Measurements from ENCODE around the gene CDADC1.
"Not testable (repeated sequence)": the region's sequence is repeated elsewhere in the genome, so short reads cannot be mapped to it uniquely, and the experiment has no call there.

The CDADC1 gene

DNA sequence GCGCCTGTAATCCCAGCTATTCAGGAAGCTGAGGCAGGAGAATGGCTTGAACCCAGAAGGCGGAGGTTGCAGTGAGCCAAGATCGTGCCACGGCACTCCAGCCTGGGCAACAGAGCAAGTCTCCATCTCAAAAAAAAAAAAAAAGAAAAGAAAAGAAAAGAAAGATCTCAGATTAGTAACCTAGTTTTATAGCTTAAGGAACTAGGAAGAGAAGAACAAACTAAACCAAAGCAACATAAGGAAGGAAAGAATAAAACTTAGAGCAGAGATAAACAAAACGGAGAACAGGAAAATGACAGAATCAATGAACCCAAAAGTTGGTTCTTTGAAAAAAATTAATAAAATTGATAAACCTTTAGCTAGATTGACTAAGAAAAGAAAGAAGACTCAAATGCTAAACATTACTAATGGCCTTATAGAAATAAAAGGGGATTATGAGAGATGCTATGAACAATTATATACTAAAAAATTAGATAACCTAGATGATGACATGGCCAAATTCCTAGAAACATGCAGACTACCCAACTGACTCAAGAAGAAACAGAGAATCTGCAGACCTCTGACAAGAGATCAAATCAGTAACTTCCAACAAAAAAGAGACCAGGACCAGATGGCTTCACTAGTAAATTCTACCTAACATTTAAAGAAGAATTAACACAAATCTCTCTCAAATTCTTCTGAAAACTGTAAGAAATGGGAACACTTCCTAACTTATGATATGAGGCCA lies 68.2 kb downstream of the CDADC1 start:
- DNase-seq (ENCODE audit: low spot score): no peak

DNA sequence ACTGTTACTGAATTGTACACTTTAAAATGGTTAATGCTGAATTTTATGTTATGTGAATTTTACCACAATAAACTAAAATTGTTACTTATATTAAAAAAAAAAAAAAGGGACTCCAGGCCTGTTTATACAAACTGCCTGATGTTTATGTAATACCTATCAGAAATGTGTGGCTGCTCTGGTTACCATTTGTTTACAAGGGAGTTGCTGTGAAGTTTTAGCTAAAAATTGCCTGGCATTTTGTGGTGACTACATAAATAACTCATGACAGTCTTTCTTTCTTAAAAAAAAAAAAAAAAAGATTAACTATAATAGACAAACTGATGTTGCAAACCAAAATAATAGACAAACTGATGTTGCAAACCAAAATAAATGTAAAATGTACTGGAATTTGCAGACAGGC lies 71.8 kb downstream of the CDADC1 start:
- DNase-seq (ENCODE audit: low spot score): no peak

DNA sequence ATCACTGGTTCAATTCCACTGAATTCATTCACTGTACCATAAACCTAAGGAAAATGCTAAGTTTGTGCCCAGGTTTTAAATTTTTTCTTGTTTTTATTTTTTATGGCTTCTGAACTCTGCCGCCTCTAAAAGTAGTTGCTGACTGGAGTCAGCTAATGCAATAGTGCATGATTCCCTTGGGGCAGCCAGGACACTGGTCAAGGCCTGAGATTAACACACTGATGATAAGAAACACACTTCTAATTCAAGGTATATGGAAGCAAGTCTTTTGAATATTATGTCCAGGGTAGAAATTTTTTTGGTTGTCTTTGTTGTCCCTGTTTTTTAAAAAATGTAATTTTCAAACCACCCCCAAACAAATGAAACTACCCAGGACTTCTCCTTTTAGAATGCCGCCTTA lies 72.2 kb downstream of the CDADC1 start:
- DNase-seq (ENCODE audit: low spot score): no peak

DNA sequence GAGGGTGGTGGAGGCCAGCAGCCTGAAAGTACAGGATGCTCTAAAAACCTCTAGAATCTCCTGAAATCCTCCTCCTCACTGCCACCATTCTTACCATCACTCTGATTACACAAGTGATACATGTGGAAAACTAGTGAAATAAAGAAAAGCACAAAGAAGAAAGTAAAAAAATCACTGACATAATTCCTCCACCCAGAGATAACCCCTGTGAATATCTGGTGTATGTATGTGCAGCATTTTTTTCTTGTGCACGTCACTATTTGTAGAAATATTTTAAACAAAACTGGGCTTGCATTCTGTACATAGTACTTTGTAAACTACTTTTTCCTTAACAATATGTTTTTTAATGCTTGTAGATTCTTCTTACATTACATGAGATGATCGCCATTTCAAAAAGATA lies 73.2 kb downstream of the CDADC1 start:
- DNase-seq (ENCODE audit: low spot score): no peak

DNA sequence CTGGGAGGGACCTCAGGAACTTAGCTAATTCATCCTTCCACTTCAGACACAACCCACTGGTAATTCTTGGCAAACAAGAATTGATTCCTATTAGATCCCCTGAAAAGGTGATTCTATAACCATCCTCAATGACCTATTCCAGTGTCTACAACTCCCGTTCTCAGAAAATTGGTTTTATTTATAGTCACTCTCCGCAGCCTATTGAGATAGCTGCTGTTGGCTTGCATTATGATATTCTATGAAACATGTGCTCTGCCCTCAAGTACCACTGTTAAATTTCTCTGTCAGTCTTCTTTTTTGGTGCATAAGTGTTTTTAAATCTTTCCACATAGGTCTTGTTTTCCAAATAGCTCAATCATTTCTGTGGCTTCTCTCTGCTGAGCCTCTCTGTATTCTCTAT lies 75.0 kb downstream of the CDADC1 start:
- no peak for DNase-seq (ENCODE audit: low spot score)

DNA sequence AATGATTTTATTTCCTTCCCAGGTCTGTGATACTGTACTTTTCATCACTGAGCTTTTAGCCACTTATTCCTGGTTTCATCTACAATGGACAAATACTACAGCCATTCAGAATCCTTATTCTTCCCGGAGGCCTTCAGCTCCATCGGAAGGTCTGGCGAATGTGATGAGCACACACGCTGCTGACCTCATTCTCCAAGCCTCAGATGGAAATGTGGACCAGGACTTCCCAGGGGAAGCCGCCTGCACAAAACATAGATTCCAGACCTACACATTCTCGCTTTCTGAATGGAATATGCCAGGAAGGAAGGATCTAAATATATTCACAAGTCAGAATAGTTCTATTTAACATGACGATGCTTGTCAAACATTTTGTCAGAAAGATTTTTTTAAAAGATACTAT lies 75.6 kb downstream of the CDADC1 start:
- DNase-seq (ENCODE audit: low spot score): no peak

DNA sequence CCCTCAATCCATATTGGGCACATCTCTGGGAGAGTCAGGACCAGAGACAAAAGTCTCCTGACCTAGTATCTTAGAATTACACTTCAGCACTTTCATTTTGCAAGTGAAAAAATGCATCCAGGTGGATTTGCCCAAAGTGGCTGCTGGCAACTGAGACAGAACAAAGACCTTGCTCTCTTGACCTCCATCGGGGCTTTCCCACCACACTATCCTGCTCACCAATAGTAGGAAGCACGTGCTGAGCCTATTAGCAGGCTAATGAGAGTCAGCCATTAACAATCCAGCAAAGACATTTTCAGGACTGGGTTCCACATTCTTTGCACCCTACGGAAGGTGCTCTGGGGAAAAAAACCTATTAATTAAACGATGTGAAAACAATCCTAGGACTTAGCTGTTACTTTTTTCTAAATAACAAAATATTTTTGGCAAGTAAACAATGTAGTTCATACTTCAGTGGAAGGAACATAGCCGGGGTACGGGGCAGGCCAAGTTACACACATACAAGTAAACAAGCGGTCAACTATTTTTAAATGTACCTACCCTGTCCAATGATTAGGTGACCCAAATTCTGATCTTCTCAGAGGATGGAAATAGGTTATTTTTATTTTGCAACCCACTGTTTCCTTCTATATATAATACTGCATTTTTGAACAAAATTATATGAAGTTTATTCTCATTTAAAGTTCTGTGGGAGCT lies 78.6 kb downstream of the CDADC1 start:
- DNase-seq (ENCODE audit: low spot score): no peak

DNA sequence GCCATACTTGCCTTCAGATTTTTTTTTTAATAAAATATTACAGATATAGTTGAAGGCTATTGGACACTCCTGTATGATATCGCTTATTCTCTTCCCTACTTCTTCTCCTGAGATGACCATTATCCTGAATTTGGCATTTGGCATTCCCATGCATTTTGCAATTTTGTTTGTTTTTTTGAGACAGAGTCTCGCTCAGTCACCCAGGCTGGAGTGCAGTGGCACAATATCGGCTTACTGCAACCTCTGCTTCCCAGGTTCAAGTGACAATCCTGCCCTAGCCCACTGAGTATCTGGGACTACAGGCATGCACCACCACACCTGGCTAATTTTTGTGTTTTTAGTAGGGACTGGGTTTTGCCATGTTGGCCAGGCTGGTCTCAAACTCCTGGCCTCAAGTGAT lies 79.4 kb downstream of the CDADC1 start:
- not testable (repeated sequence) for DNase-seq (ENCODE audit: low spot score)

DNA sequence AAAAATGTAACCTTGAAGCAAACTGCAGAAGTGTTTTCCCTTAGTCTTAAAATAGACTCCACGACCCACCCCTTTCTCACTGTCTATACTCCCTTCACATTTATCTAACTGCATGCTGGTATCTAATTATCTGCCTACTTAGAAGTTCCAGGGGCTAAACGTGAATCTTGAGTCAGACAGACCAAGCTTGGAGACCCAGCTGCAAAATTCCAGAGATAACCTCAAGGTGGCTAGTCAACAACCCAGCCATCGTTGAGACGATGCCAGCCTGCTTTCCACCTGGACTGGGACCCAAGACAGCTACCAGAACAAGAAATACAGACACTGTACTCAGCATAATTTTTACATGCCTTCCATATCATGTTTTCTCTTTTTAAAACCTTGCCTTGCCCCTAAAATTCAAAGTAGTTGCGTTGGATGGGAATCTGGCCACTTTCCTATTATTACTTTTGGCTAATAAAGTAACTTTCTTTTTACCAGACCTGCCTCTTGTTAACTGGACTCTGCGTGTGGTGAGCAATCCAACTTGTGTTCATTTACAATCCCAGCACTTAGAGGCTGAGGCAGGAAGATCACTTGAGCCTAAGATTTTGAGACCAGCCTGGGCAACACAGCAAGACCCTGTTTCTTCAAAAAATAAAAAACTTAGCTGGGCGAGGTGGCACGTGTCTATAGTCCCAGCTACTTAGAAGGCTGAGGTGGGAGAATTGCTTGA lies 82.3 kb downstream of the CDADC1 start:
- no peak for DNase-seq (ENCODE audit: low spot score)

DNA sequence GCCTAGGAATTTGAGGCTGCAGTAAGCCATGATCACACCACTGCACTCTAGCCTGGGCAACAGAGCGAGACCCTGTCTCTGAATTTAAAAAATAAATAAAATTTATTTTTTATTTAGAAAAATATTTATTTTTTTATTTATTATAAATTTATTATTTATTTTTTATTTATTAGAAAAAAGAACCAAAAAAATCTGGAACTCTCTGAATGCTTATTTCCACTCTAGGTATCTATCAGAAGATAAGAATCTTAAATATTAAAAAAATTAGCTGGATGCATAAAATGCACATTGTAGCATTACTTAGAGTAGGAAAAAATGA lies 82.8 kb downstream of the CDADC1 start:
- no peak for DNase-seq (ENCODE audit: low spot score)

DNA sequence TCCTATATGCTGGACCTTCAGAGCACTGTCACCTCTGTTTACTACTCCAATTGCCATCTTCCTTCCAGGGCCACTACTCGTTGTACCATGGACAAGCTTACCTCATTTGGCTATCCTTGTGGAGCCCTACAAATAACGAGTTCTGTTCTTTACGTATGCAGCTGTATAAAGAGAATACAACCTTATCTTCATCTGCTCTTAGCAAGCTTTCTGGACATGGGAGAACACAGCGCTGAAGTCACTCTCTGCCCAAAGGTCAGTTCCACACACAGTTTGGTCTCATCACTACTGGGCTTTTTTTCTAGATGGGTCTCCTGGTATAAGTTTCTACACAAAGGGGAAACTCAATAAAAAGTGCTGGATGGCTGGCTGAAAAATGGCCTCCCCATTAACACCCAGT lies 88.9 kb downstream of the CDADC1 start:
- DNase-seq (ENCODE audit: low spot score): no peak

DNA sequence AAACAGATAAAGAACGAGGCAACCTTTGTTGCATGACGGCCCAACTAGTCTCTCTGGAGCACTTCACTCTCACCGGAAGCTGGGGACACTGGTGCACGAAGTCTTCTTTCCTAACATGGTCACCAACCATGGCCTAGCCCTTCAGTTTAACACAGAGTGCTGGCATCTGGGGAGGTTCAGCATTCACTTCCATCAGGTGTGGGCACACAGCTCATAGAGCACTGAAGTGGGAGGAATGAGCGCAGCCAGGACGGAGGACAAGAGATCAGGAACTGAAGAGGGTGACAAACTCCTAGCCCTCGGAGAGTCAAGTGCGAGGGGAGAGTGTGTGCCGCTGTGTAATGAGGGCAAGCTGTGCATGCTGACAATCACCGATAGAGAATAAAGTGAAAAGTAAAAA lies 92.4 kb downstream of the CDADC1 start:
- no peak for DNase-seq (ENCODE audit: low spot score)

DNA sequence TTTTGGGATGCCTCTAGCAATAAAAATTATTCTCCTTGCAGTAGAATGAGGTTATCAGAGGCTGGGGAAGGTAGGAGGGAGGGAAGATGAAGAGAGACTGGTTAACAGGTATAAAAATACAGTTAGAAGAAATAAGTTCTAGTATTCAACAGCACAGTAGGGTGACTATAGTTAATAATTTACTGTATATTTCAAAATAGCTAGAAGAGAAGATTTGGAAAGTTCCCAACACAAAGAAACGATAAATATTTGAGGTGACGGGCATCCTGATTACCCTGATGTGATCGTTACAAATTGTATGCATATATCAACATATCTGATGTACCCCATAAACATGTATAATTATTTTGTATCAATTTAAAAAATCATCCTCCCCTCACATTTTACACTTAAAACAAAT lies 93.8 kb downstream of the CDADC1 start:
- DNase-seq (ENCODE audit: low spot score): no peak

DNA sequence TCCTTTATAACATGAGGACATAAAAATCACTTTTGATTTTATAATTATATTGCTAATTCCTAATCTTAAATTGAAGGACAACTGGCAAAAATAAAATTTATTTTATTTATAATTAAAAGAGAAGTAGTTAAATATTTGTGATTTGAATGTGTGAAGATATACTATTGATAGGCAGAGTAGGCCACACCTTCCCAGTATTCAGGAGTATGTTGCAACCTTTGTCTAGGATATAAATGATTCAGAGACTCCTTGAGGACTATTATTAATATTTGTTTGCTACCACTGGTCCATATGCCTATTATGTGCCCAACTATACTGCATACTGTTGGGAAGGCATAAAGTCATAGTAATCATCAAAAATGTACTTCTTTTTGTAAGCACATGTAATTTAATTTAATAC lies 94.2 kb downstream of the CDADC1 start:
- DNase-seq (ENCODE audit: low spot score): no peak

DNA sequence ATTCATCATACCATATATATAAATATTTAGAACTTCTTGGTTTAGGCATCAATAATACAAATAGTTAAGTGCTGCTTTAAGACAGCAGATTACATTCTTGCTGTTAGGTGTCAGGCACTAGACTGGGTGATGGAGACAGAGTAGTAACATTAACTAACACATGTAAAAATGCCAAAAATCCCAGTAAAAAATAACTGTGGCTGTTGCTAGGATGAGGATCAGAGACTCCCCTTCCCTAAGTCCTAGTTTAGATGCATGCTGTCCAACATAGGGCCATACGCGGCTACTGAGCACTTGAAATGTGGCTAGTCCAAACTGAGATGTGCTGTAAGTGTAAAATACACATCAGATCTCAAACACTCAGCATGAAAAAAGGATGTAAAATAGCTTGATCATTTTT lies 94.7 kb downstream of the CDADC1 start:
- DNase-seq (ENCODE audit: low spot score): no peak

All from GM03348 (cell line).